Stimulated activated CD4-positive, alpha-beta T cell treated with anti-CD3 and anti-CD28 coated beads, Interleukin-1b, Interleukin-23, amount 100 ng/mL, for 4 hours (primary cell): ENCODE measurements around the gene GUCY2C.

Experiments
- DNase-seq, 2 donors: peaks; one replicate each; pipeline ENCODE4 v3.0.0-alpha.2; 2020; ENCODE audit warnings: low read depth in 2 of 2

GUCY2C gene

DNA sequence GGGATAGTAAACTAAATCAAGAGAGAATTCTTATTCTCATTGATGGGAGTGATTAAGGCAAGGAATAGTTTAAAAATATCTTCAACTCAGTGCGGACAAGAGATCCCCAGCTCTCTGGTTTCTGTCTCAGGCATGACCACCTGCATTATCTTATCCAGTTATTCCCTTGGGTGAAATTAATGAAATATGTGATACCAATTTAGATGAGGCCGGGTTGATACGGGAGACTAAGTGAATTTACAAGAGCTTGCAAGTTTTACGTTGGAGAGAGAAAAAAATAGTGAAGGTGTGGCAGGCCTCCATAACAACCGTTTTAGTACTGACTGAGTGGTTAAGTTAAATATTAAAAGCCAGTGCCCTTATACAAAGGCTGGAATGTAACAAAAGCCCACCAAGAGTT lies 67.6 kb downstream of the GUCY2C start:
- no peak for DNase-seq

DNA sequence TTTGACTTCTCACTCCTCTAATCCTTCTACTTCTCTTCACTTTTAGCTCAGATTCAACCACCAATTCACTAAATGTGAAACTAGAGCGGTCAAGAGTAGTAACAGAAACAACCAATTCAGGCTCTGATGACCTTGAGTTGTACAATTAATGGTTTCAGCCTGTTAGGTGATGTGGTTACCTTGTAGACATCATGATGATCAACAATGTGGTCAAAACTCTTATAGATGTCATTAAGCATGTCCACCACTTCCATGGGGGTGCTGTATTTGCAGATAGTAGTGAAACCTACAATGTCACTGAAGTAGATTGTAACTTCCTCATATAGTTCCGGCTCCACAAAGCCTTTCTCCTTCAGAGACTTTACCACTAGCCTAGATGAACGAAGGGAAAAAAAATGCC lies 74.6 kb downstream of the GUCY2C start:
- DNase-seq, result no peak

DNA sequence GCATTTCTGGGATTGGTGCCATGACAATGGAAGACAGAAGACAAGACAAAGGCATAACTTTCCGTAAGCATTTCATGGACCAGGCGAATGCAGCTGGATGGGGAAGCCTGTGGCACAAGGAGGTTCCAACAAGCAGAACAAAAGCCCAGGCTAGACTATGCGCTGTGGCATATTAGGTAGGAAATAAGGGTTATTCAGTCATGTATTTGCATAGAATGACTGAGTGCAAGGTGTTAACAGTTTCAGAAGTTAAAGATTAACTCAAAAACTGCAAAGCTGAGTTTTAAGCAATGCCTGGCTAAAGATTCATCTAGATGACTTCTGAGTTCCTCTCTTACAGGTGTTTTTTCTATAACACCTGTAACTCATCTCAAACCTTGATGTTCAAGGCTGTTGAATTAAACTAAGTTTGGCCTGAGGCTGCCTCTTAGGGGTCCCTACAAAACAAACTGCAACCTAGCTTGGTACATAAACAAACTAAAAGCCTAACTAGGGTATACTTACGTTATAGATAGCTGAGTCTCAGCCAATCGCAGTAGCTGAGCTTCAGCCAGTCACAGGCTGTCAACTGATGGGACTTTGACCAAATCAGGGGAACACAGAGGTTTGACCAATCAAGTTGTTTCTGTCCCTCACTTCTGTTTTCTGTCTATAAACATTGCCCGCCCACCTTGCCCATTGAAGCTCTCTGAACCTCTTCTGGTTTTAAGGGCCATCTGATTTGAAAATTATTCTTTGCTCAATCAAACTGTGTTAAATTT lies 76.5 kb downstream of the GUCY2C start:
- no peak for DNase-seq

DNA sequence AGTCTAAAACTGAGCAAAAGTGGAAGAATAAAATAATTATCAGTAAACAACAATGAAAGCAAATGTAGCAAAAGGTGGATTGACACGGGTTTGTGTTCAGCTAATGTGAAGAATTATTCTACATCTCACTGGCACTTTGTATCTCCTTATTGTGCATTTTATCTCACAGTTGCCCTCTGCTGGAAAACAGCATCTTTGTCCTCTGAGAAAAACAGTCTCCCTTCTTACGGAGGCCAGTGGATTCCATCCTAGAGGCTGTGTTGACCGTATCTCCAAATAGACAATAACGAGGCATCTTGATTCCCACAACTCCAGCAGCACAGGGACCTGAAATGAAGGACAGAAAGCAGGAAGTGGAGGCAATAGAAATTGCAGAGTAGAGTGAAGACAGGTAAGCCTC lies 77.4 kb downstream of the GUCY2C start:
- no peak for DNase-seq

DNA sequence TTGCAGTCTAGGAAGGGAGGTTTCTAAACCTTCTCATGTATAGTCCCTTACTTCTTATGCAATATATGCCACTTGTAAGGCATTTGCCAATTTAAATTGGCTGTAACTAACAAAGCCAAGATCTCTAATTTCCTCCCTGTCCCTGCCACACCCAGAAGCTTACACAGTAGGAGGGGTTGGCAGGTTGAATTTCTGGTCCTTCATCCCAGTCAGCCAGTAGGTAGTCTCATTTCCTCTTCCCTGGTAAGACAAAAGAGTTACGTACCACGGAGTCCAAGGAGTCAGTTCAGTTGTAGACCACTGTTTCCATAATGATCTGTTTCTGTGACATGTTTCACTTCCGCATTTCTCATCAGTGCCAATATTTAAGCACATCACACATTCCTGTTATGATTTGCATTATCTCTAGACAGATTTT lies 81.7 kb downstream of the GUCY2C start:
- DNase-seq, result no peak

DNA sequence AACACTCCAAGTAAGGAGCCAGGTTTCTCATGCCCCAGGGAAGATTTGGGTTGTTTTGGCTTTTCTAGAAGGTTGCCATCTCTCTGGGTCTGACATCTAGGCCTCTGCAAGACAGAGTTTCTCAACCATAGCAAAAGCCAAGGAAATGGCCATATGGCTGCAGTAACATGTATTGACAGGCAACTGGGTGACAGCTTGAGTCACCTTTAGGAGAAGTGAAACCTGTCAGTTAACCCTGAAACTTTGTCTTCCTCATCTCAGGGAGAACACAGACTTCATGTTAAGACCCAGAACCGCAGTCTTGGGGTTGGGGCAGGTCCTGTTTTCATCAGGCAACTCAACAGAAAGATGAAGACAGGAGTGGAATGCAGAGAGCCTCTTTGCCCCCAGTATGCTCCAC lies 82.7 kb downstream of the GUCY2C start:
- no peak for DNase-seq

DNA sequence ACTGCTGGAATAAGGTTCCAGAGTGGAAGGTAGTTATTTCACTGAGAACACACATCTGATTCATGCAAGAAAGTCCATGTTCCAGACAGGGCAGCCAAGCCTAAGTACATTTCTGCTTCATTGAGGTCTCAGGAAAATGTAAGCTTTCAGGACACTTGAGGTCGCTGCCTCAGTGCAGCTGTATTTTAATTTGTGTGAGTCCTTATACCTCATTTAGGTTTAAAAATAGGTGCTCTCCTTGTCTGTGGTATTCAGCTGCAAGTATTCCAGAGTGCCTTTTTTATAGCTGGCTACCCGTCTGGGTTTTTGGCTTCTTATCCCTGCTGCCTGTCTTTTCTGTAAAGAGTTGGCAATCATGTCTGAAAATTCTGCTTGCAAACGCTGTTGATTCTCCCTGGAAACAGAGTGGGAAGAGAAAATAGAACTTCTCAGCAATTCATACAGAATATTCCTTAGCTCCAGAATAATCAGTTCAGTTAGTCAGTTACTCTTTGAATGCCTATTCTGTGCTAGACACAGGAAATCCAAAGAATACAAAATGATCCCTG lies 83.4 kb downstream of the GUCY2C start:
- no peak for DNase-seq

DNA sequence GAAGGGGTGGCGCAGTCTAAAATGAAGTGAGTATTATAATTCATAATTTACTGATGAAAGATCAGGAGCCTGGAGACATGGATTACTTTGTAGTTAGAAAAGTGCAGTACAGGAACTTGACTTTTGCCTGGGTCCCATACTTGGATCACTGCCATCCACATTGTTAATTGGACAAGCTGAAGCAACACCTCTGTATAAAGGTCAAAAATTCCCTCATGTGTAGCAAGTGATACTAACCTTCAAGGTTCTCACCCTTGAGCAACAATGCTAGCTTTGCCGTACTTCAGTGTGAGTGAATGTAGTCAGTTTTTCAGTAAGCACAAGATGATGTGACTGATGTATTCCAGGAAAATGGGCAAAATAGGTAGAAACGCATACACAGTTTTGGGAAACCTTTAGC lies 84.1 kb downstream of the GUCY2C start:
- no peak for DNase-seq

DNA sequence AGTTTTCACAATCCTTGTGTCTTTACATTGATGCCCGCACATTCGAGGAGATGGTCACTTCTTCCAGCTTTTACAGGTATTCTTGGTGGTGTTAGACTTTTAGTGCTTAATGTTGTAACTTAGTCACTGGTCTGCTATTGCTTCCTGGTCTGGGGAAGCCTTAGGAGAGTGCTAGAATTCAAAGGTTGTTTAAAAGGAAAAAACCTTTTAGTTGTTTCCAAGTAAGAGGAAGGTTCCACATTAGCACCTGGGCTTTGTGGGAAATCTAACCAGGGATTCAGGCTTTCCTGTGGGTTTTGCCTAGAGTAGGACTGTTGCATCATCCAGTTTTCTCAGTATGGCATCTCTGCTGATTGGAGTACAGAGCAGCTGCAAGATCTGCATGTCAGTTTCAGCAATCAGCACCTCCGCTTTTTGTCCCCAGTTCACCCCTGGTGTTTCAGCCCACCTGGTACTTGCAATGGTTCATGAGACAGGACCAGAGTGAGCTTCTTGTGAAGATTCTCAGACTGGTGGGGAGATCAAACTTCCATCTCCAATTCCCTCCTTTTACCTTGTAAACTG lies 84.7 kb downstream of the GUCY2C start:
- DNase-seq, result no peak

DNA sequence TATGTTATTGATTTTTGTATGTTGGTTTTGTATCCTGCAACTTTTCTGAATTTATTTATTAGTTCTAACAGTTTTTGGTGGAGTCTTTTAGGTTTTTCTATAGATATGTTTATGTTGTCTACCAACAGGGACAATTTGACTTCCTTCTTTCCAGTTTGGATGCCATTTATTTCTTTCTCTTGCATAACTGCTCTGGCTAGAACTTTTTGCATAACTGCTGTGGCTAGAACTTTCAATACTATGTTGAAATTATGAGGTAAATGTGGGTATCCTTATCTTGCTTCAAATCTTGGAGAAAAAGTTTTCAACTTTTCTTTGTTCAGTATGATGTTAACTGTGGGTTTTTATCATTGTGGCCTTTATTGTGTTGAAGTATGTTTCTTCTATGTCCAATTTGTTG lies 88.8 kb downstream of the GUCY2C start:
- DNase-seq, result no peak

DNA sequence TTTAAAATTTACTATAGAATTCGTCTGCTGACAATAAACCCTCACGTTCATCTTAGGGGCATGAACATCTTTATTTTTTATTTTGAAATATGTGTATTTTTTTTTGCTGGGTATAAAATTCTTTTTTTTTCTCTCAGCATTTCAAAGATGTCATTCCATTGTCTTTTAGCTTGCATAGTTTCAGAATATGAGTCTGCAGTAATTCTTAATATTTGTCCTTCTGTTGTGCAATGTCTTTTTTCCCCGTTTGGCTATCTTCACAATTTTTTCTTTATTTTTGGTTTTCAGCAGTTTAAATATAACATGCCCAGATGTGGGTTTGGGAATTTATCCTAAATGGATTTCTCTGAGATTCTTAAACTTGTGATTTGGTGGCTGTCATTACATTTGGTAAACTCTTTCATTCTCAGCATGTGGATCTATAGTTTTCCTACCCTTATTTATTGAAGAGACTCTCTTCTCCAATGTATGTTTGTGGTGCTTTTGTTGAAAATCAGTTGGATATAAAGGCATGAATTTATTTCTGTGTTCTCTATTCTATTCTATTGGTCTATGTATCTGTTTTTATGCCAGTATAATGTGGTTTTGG lies 90.9 kb downstream of the GUCY2C start:
- DNase-seq, result no peak

DNA sequence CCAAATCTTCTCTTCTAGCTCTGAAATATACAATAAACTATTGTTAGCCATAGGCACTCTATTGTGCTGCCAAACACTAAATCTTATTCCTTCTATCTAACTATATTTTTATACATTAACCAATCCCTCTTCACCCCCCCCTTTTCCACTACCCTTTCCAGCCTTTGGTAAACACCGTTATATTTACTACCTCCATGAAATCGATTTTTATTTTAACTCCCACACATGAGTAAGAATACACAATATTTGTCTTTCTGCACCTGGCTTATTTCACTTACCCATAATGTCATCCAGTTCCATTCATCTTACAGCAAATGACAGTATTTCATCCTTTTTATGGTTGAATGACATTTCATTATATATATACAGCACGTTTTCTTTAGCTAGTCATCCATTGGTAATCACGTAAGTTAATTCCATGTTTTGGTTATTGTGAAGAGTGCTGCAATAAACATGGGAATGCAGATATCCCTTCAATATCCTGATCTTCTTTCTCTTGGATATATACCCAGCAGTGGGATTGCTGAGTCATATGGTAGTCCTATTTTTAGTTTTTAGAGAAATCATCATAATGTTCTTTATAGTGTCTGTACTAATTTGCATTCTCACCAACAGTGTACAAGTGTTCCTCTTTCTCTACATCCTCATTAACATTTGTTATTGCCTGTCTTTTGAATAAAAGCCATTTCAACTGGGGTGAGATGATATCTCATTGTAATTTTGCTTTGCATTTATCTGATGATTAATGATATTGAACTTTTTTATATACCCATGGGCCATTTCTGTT lies 94.5 kb downstream of the GUCY2C start:
- no peak for DNase-seq

DNA sequence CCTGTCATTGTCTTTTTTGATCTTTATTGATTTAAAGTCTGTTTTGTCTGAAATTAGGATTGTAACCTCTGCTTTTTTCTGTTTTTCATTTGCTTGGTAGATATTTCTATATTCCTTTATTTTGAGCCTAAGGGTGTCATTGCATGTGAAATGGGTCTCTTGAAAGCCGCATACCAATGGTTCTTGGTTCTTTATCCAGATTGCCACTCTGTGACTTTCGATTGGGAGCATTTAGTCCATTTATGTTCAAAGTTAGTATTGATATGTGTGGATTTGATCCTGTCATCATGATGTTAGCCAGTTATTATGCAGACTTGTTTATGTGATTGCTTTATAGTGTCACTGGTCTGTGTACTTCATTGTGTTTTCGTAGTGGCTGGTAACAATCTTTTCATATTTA lies 98.9 kb downstream of the GUCY2C start:
- DNase-seq, result no peak

DNA sequence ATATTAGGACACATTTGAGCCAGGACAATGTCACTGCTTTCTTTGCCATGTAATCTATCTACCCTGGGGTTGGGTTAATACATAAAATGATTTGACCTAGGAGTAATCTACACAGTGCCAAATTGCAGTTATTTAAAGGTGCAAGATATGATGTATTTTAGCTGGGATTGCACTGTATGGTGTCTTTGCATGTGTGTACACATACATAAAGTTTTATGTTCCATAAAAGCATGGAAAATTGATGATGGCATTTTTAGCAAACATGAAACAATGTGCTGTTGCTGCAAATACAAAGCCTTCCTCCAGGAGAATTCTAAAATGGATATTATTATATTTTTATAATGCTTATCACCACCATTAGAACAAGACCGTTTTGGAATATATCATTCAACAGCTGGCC lies 104.7 kb downstream of the GUCY2C start:
- DNase-seq, result no peak

DNA sequence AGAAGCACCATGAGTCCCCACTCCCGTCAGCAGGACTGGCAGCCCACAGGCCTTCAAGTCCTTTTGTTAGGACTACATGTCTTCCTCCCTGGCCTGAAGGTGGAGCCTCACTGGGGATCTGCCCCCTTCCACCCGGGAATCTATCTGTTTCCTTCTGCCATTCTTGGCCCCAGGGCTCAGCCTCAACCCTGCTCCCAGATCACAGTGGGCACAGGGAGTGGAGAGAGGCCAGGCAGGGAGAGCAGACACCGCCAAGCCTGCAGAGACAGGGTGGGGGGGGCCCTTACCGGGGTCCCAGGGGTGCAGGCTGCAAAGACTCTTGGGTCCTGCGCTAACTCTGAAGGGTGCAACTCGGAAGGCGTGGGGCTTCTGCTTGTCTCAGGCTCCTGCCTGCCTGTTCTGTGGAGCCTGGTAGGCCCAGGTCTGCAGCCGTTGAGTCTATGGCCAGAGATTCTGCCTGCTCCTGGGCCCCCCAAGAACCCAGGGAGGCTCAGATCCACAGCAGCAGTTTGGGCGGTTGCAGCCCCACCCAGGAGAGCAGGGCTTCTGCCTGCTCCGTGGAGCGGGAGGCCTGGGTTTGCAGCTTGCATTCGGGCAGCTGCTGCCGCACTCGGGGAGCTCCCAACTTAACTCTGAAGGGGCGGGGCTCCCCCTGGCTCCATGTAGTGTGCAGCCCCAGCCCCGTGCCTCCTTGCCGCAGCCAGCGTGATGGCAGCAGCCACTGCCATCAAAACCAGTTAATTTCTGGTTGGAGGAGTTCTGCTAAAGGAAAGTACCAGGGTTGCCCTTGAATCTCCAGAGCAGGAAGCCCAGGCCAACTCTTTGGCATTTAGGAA lies 107.0 kb downstream of the GUCY2C start:
- DNase-seq, result no peak

DNA sequence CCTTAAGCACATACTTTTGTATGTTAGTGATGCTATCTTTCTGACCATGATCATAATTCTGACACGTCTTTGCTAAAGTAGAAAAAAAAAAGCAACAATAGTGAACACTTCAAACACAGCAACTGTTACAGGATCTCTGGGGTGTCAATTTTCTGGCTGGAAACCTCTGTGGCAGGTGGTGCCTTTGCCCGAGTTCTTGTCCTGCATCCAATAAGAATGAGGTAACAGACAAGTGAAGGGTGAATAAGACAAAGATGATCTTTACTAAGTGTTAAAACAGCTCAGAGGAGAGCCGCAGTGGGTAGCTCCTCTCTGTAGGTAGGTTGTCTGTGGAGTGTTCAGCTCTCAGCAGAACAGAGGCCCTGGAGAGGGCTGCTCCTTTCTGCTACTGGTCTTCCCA lies 107.8 kb downstream of the GUCY2C start:
- DNase-seq, result no peak

DNA sequence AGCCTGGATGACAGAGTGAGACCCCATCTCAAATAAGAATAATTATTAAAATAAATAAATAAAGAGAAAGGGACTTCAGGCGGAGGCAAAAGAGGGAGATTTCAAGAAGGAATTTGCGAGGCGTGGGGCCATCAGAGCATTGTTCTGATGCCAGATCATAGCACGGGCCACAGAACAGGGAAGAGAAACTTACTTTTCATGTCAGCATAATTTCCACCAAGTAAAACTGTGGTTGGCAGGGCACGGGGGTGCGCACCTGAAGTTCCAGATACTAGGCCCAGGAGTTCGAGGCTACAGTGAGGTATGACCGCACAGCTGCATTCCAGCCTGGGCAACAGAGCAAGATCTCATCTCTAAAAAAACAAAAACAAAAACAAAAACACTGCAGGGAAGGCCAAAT lies 117.8 kb downstream of the GUCY2C start:
- no peak for DNase-seq

DNA sequence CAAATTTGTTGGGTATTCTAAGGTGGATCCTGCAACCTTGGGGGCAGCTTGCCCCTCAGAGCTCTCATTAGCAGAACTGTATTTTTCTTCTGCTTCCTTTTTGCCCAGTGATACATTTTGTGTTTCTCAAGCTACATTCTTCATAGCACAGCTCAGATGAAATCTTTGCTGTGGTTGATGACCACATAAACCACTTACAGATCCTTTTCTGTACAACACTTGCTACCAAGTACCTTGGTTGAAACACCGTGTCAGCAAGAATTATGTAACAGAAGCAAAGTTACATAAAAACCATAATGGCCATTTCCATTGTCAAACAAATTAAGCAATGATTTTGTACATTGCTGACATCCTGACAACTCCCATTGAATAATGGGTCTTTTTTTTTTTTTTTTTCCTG lies 119.1 kb downstream of the GUCY2C start:
- no peak for DNase-seq

DNA sequence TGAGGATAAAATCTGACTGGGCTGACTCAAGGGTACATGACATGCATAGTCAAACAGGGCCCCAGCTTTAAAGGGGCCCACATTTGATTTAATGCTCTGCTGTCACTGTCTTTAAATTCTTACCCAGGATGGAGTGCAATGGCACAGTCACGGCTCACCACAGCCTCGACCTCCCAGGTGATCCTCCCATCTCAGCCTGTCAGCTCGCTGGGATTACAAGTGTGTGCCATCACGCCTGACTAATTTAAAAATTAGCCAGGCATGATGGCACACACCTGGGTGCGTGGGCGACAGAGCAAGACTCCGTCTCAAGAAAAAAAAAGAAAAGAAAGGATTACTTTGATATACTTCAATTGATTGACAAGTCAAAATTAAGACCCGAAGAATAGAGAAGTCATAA lies 119.5 kb downstream of the GUCY2C start:
- no peak for DNase-seq

DNA sequence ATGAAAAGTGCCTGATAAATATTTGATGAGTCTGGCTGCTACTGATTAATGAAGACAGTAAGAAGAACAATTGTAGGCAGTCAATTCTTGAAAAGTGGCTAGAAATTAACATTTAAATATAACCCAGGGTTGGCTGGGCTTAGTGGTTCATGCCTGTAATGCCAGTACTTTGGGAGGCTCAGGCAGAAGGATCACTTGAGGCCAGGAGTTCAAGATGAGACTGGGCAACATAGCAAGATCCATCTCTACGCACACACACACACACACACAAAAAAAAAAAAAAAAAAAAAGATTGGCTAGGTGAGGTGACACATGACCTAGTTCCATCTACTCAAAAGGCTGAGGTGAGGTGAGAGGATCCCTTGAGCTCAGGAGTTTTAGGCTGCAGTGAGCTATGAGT lies 120.8 kb downstream of the GUCY2C start:
- DNase-seq, result no peak

DNA sequence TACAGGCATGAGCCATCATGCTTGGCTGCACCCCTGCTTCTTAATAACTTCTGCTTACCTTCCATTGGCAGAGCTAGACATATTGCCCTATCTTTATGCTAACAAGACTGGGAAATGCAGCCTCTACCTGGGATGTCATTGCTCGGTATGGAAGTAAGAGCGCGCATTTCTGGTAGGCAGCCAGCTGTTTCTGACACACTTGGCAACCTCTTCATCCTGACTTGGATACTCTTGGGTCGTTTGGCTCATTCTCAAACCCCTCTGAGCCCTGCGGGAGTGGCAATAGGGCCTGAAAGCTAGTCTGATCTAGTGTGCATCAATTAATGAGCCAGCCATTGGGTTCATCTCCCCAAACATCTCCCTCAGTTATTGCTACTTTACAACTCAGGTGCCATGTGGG lies 123.3 kb downstream of the GUCY2C start:
- no peak for DNase-seq

DNA sequence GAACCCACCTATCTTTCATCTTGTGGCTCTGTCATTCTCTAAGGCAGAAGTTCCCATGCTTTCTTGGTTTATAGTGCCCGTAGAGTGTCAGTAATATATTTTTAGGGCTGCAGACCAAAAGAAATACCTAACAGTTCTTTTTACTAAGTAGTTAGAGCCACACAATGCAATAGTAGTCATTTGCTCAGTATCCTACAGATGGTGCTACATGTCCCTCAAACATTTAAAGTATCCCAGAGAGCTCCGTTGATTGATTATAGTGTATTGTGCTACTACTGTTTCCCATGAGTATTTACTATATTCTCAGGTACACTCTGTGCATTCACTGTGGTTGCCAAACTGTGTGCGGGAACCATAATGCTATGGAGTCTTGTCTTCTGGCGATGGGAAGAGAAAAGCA lies 124.0 kb downstream of the GUCY2C start:
- no peak for DNase-seq
